Measurements from ENCODE around the gene ZC3H10. TPM values are rescaled to one million over a fixed set of nuclear protein-coding genes. Genes with fewer than 3 reads are reported as not detected.

ZC3H10 gene
- total RNA-seq, 1 experiment from 2014 or later, result 8.7 TPM

DNA sequence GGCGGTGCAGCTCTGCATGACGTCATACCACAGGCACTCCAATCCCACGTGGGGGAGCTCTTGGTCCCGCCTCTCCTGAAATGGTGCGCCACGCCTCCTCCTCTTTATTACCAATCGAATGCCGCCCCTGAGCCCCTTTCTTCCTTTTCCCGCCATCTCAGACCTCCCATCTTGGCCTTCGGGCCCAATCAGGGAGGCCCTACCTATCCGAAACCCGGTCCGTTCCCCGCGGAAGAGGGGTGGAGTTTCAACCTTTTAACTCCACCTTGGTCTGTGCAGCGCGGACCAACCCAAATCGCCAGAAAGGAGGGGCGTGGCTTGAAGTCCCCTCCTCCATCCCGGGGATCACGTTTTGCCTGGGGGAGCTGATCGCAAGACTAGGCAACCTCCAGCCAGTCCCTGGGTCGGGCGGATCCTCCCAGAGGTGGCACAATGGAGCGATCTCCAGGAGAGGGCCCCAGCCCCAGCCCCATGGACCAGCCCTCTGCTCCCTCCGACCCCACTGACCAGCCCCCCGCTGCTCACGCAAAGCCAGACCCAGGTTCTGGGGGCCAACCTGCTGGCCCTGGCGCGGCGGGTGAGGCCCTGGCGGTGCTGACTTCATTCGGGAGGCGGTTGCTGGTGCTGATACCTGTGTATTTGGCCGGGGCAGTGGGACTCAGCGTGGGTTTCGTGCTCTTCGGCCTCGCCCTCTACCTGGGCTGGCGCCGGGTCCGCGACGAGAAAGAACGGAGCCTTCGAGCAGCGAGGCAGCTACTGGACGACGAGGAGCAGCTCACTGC, 10.0 kb downstream of the ZC3H10 start, which contains the start of gene ESYT1:
Gene ESYT1 (plus strand): TSS at position 380 of the 782 bp plus-strand sequence. CDS start 53 bp downstream, at position 433.
- TSS peak; percentile 57 for BruUV-seq (replicated peaks)
- intact Hi-C loops (cut with micrococcal nuclease), result loop anchor here (2.0 kb wide), 2 partner anchors 25 to 337 kb away; partner anchors contain the start of gene MYL6B
- Histone ChIP-seq H3K4me1 (ENCODE audit: control insufficient read depth in 1 of 2, insufficient read depth in 2 of 2, low read length in 2 of 2) (peaks cover 16 to 33% of the 10 kb centered on the region in 2 experiments), H3K9me2 (ENCODE audit: insufficient read depth) (no peaks in the 10 kb centered on the region), H3K4me3 (replicated peaks in 1 of 2; ENCODE audit: low read depth in 1 of 2, low read length in 2 of 2) (peak within 1 kb of the TSS; percentile 90 to 91), H4K20me1 (ENCODE audit: insufficient read depth) (no peaks in the 10 kb centered on the region), H3K27me3 (ENCODE audit: insufficient read depth, low read length) (no peaks in the 10 kb centered on the region), H3K4me2 (ENCODE audit: low read length) (peak within 1 kb of the TSS; percentile 89), H3K36me3 (ENCODE audit: control insufficient read depth in 1 of 2, insufficient read depth in 2 of 2, low read length in 2 of 2) (peaks cover 14 to 27% of the 10 kb centered on the region in 2 experiments), H2AFZ (ENCODE audit: low read depth, low read length, poor library complexity, severe bottlenecking) (no peak within 1 kb of the TSS), H3K9me3 (ENCODE audit: control insufficient read depth in 1 of 2, insufficient read depth in 1 of 2, low read depth in 1 of 2, low read length in 2 of 2) (no peaks in the 10 kb centered on the region), H3K9ac (ENCODE audit: low read length) (peak within 1 kb of the TSS; percentile 90), H3K79me2 (ENCODE audit: insufficient read depth, low read length) (peaks cover 29% of the 10 kb centered on the region), H3K27ac (ENCODE audit: low read depth, low read length) (peak within 1 kb of the TSS; percentile 76)
- CTCF ChIA-PET, result interaction anchor here (0.7 to 1.9 kb wide), 8 partner anchors 10 to 390 kb away, joined by 3 to 24 read pairs (median 4); partner anchors contain the start of genes MYL6, MYL6B, PA2G4 and SMARCC2
- peak; percentile 16 for TF ChIP-seq YY1 (IDR thresholded peaks at IDR 0.05; ENCODE audit: extremely low read depth, insufficient replicate concordance, low read depth, low read length)
- TF ChIP-seq POLR2AphosphoS5 (IDR thresholded peaks at IDR 0.05; ENCODE audit: low read depth, low read length), result peak; percentile 93
- peak; percentile 88 for TF ChIP-seq POLR2A (IDR thresholded peaks at IDR 0.05; ENCODE audit: borderline replicate concordance, extremely low read depth, insufficient read depth, insufficient read length)
- peak; percentile 81 for TF ChIP-seq SIN3A (IDR thresholded peaks at IDR 0.05; ENCODE audit: low read depth)
- no peak for TF ChIP-seq EZH2 (IDR thresholded peaks at IDR 0.05)
- peak; percentile 21 for TF ChIP-seq TCF7L2 (IDR thresholded peaks at IDR 0.05; ENCODE audit: borderline replicate concordance, extremely low read depth, insufficient read depth, insufficient read length)
- TF ChIP-seq ZNF274 (IDR thresholded peaks at IDR 0.05; ENCODE audit: low read depth, low read length), result no peak
- TF ChIP-seq CEBPB (IDR thresholded peaks at IDR 0.05; ENCODE audit: low read depth), result no peak
- TF ChIP-seq ZFX (IDR thresholded peaks at IDR 0.05), result peak; percentile 51; the same call in 1 of the 2 replicates
- TF ChIP-seq, protein P1, sequence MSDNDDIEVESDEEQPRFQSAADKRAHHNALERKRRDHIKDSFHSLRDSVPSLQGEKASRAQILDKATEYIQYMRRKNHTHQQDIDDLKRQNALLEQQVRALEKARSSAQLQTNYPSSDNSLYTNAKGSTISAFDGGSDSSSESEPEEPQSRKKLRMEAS (IDR thresholded peaks at IDR 0.05), result peak; percentile 84
- ATAC-seq (peak; percentile 93), DNase-seq (ENCODE audit: low read depth, low spot score) (peak; percentile 100)
- RAD21 ChIA-PET (ENCODE audit: low non-redundant PET in 1 of 2, low total read pairs in 2 of 2, uncharacterized antibody in 2 of 2, unreplicated experiment in 2 of 2), result interaction anchor here (1.1 to 1.3 kb wide), 2 partner anchors 24 to 61 kb away, joined by 3 to 6 read pairs; partner anchors contain the start of genes MYL6B (in 1 of the 2) and SMARCC2 (in 1 of the 2)
- POLR2A ChIA-PET, result interaction anchor here (0.6 to 2.8 kb wide), 19 partner anchors 8 to 390 kb away, joined by 3 to 42 read pairs (median 5); partner anchors contain the start of genes MYL6, MYL6B, PA2G4 and RNF41
